ENCODE data around the gene NSDHL. TPM values are rescaled to one million over a fixed set of nuclear protein-coding genes. Genes with fewer than 3 reads are reported as not detected.

Gene NSDHL
- total and polyA plus RNA-seq, 2 of the 4 experiments (the other 2 are of a cell fraction), result 22.8 to 26.0 TPM

DNA sequence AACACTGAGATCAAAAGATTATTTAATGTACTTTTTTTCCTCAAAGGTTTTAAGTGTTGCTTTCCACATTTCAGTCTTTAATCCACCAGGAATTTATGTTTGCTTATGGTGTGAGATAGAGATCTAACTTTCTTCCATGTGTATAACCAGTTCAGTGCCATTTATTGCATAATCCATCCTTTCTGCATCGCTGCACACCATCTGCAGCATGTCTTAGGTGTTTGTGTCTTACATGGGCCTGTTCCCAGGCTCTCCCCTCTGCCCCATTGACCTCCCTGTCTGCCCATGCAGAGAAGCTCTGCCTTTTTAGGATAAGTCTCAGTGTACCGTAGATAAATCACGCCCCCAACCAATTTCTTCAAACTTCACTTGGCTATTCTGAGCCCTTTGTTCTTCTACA is 30.3 kb downstream of the NSDHL start:
- Histone ChIP-seq H3K9me1 (ENCODE audit: insufficient read depth, low read length) (no peaks in the 10 kb centered on the region), H3K4me1 (ENCODE audit: control insufficient read depth, insufficient read depth, low read length) (no peaks in the 10 kb centered on the region; the same call in 1 of the 2 replicates), H3K4me2 (ENCODE audit: low read depth, low read length) (no peak overlapping the region), H3K36me3 (ENCODE audit: control insufficient read depth, insufficient read depth, low read length) (peaks cover 4% of the 10 kb centered on the region), H3K79me1 (ENCODE audit: low read depth in 1 of 2, low read length in 2 of 2) (no peaks in the 10 kb centered on the region), H3K9me3 (ENCODE audit: control insufficient read depth, insufficient read depth, low read length) (no peaks in the 10 kb centered on the region), H3K56ac (ENCODE audit: extremely low read depth, insufficient read depth, low read length) (no peak overlapping the region), H2BK120ac (ENCODE audit: low read depth, low read length) (no peak overlapping the region), H2AK9ac (replicated peaks; ENCODE audit: low read depth, low read length, poor library complexity) (no peak overlapping the region), H2AFZ (replicated peaks; ENCODE audit: low read length, poor library complexity) (no peak overlapping the region), H3K18ac (ENCODE audit: low read depth, low read length) (no peak overlapping the region), H3K27ac (ENCODE audit: insufficient read depth, low read length) (no peak overlapping the region), H2BK5ac (ENCODE audit: low read depth, low read length, poor library complexity, severe bottlenecking) (no peak overlapping the region), H4K20me1 (ENCODE audit: insufficient read depth, low read length) (no peaks in the 10 kb centered on the region), H4K5ac (ENCODE audit: low read depth, low read length) (no peak overlapping the region), H4K91ac (ENCODE audit: insufficient read depth, low read depth, low read length) (no peak overlapping the region), H3K9ac (ENCODE audit: low read depth, low read length) (no peak overlapping the region), H3K23ac (ENCODE audit: low read depth, low read length) (no peak overlapping the region), H2BK20ac (ENCODE audit: low read depth, low read length) (no peak overlapping the region), H2BK15ac (ENCODE audit: low read depth, low read length) (no peak overlapping the region), H2AK5ac (ENCODE audit: low read depth, low read length) (no peak overlapping the region), H3K27me3 (ENCODE audit: control insufficient read depth, insufficient read depth, low read length) (no peaks in the 10 kb centered on the region), H3K14ac (replicated peaks; ENCODE audit: low read depth, low read length) (no peak overlapping the region), H3K4ac (ENCODE audit: low read depth, low read length) (no peak overlapping the region), H3K4me3 (ENCODE audit: insufficient read depth, low read depth, low read length) (no peak overlapping the region), H4K8ac (ENCODE audit: low read depth in 2 of 2, low read length in 2 of 2) (no peak overlapping the region)
- DNase-seq (peak; percentile 21), ATAC-seq (ENCODE audit: low read depth) (peak; percentile 21; the same call in 1 of the 2 replicates)
- TF ChIP-seq RFX5 (IDR thresholded peaks at IDR 0.05; ENCODE audit: low read depth, low read length) (no peak), CHD1 (IDR thresholded peaks at IDR 0.05; ENCODE audit: low read depth, low read length) (no peak), USF2 (IDR thresholded peaks at IDR 0.05; ENCODE audit: low read depth, low read length) (no peak), CEBPB (IDR thresholded peaks at IDR 0.05; ENCODE audit: low read depth, low read length) (peak; percentile 51), SMC3 (IDR thresholded peaks at IDR 0.05; ENCODE audit: low read depth, low read length) (no peak), RCOR1 (IDR thresholded peaks at IDR 0.05; ENCODE audit: insufficient replicate concordance, low read length) (no peak), MXI1 (IDR thresholded peaks at IDR 0.05; ENCODE audit: borderline replicate concordance, low read depth, low read length) (no peak)
- TF ChIP-seq, protein P1, sequence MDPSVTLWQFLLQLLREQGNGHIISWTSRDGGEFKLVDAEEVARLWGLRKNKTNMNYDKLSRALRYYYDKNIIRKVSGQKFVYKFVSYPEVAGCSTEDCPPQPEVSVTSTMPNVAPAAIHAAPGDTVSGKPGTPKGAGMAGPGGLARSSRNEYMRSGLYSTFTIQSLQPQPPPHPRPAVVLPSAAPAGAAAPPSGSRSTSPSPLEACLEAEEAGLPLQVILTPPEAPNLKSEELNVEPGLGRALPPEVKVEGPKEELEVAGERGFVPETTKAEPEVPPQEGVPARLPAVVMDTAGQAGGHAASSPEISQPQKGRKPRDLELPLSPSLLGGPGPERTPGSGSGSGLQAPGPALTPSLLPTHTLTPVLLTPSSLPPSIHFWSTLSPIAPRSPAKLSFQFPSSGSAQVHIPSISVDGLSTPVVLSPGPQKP (IDR thresholded peaks at IDR 0.05; ENCODE audit: borderline replicate concordance, low read depth, low read length), result no peak
- dilution Hi-C loops (cut with HindIII; ENCODE audit: low sequenced_read_pairs, unreplicated experiment) (no loop called here), intact Hi-C loops (cut with micrococcal nuclease) (no loop called here), in situ Hi-C loops (cut with MboI; ENCODE audit: low sequenced_read_pairs) (no loop called here)
- POLR2A ChIA-PET (ENCODE audit: unreplicated experiment), result no interaction called here
- CTCF ChIA-PET, result no interaction called here
- BruUV-seq (replicated peaks), result no TSS peak
- no CpG with 5 or more reads among the region's 3 CpGs for WGBS, 2 experiments (ENCODE audit: extremely low coverage in 2 of 2, insufficient read length in 1 of 2)
